HG03432 (cell line): ENCODE measurements around the gene SHLD1.
"Not testable (repeated sequence)": the region's sequence is repeated elsewhere in the genome, so short reads cannot be mapped to it uniquely, and the experiment has no call there.

ENCODE experiments used
- ATAC-seq: cut with Tn5 transposase; IDR thresholded peaks from one replicate; pipeline ENCODE4 v1.9.1; 2021; ENCODE audit warnings: mild to moderate bottlenecking, moderate library complexity; ENCODE audit not compliant: unreplicated experiment

The SHLD1 gene, protein sequence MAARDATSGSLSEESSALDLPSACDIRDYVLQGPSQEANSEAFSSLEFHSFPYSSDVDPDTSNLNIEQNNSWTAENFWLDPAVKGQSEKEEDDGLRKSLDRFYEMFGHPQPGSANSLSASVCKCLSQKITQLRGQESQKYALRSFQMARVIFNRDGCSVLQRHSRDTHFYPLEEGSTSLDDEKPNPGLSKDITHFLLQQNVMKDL

DNA sequence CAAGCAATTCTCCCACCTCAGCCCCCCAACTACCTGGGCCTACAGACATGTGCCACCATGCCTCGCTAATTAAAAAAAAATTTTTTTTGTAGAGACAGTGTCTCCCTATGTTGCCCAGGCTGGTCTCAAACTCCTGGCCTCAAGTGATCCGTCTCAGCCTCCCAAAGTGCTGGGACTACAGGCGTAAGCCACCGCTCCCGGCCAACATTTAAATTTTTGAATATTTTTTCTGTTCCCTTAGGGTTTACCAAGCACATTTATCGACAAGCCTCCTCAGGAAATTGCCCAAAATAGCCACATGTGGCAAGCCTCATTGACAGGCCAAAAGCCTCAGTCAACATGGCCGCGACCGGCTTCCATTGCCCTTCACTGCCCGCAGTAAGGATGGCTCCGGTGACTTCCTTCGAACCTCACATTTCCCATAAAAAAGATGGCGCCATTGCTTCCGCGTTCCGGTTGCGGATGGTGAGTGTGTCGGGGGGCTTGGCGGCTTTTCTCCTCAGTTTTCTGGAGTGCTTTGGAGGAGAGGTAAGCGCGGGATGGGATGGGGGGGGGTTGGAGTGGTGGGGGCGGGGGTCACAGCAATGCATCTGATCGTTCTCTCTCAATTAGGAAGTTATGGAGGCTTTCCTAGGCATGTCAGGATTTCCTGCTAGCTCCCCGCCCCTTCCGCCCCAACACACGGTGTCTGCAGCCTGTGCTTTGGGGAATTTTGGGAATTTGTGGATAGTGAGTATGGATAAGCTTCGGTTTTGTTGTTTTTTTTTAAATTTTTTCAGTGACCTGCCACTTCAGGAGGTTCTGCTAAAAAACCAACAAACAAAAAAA, at the start of gene SHLD1:
Gene SHLD1, plus strand, starts transcription at position 450 of the 828 bp plus-strand sequence. CDS start 22,465 bp downstream, outside the sequence.
- ATAC-seq: peak; percentile 91

DNA sequence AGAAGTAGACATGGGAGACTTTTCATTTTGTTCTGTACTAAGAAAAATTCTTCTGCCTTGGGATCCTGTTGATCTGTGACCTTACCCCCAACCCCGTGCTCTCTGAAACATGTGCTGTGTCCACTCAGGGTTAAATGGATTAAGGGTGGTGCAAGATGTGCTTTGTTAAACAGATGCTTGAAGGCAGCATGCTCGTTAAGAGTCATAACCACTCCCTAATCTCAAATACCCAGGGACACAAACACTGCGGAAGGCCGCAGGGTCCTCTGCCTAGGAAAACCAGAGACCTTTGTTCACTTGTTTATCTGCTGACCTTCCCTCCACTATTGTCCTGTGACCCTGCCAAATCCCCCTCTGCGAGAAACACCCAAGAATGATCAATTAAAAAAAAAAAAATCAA, 47.9 kb upstream of the SHLD1 start:
- ATAC-seq: not testable (repeated sequence)

DNA sequence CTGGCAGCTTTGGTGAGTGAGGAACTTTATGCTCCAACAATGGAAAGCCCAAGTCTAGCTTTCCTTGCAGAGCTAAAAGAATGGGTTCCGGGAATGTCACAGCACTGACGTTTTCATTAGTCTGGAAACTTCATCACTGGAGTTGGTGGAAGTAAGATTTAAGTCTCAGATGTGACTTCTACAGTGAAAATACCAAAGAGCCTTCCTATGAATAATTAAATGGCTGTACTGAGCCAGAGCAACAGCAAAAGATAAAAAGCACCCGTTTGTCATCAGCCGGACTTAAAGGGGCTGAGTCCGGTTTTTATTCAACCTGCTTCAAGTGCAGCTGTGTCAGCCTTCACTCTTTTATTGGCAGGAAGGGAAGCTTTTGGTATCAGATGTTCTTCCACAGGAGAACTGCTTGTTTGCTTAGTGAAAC, 46.5 kb upstream of the SHLD1 start:
- no peak for ATAC-seq

DNA sequence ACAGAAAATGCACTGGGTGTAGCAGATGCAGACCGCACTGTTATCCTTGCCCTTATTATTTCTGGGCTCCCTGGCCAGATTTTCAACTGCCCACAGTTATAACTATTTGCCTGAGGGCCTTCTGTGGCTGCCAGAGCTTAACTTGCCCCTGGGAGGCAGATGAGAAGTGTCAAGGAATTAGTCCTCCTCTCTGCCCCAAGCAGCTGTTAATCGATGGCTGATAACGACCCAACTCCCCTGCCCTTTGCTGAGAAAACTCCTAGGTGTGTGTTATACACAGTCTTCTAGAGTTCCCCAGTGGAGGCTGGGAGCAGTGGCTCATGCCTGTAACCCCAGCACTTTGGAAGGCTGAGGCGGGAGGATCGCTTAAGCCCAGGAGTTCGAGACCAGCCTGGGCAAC, 44.4 kb upstream of the SHLD1 start:
- ATAC-seq: no peak

DNA sequence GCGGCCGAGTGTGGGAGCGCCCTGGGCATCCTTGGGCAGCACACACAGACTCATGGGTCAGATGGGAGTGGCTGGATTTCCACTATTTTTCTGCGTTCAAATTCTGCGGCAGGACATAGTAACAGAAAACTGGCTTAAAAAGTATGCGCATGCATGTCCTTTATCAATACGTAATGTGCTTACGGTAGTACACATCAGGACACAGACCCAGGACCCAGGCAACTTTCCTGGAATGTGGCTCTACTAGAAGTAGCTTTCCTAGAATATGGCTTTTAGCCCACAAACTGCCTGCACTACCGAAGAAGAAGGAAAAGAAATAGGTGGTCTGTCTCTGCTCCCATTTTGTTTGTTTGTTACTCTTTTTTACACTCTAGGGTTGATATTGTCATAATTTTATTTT, 43.4 kb upstream of the SHLD1 start:
- ATAC-seq: no peak

DNA sequence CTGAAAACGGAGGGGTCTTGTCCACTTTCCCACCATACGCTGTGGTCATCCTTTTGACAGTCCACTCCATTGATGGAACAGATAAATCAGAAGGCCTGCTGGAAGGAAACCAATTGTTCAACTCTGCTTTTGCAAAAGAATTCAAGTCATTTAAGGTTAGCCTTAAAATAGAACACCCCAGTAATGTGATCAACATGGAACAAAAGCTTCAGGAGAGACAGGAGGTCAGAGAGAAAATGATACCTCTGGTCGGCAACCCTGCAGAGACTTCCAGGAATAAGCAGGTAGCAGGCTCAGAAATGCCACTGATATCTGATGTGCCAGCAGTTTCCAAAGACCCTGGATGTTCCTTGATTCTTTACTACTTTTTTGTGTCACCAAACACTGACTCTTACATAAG, 39.6 kb upstream of the SHLD1 start:
- ATAC-seq: no peak

DNA sequence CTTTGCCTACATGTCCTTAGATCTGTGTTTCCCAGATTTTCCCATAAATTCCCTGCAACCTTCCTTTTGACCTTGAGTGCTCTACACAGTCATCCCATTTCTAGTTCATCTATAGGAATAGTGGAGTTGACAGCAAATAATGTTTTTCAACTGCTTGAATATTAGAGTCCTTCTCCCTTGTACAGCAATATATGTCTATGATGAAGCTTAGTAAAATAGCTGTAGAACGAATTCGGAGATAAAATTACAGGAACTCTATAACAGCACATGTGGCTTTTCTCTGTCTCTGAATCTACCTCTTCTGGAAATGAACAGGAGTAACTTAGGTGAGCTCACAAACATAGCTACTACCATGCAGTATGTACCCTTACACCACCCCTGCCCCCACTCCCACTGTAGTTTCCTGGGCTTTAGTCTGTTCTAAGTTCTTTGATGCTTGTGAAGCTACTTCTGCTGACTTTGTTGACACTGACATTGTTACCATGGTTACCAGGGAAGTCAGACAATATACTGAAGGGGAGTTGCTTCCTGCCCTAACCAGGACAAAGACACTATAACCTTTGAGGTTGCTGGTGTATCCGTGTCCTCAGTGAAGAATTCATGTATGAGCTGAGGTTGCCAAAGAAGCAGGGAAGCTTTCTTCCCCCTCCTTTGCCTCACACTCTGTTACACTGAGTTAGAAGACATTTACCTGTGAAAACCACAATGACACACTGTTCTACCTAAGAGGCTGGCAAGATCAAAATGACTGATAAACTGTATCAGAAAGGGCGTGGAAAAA, 35.8 kb upstream of the SHLD1 start:
- ATAC-seq: no peak

DNA sequence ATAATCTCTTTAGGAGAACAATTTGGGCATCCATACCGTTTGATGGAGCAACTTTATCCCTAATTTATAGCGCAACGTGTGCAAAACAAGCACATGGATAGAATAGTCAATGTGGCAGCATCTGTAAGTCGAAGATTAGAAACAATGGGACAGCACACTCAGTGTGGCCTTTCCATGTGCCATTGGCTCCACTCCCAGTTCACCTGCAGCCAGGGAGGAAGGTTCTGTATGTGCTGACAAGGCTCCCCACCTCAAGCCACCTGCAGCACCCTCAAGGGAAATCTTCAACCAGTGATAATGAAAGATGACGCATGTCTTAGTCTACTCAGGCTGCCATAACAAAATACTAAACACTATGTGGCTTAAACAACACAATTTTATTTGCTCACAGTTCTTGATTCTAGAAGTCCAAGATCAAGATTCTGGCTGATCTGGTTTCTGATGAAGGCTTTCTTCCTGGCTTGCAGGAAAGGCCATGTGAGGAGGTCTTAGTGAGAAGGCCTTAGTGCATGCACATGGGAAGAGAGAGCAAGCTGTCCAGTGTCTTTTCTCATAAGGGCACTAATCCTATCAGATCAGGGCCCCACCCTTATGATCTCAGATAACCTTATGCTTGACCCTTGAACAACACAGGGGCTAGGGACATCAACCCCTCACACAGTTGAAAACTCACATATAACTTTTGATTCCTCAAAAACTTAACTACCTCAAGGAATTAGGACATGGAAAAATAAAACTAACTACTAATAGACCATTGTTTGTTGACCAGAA, 34.9 kb upstream of the SHLD1 start:
- no peak for ATAC-seq

DNA sequence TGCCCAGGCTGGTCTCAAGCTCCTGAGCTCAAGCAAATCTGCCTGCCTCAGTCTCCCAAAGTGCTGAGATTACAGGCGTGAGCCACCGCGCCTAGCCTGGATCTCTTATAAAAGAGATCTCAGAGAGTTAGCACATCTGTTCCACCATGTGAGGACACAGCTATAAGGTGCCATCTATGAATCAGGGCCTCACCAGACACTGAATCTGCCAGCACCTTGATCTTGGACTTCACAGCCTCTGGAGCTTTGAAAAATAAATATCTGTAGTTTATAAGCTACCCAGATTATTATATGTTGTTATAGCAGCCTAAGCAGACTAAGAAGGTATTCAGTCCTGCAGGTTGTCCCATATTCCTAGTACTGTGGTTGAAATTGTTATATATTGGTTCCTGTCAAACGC, 33.2 kb upstream of the SHLD1 start:
- ATAC-seq: no peak

DNA sequence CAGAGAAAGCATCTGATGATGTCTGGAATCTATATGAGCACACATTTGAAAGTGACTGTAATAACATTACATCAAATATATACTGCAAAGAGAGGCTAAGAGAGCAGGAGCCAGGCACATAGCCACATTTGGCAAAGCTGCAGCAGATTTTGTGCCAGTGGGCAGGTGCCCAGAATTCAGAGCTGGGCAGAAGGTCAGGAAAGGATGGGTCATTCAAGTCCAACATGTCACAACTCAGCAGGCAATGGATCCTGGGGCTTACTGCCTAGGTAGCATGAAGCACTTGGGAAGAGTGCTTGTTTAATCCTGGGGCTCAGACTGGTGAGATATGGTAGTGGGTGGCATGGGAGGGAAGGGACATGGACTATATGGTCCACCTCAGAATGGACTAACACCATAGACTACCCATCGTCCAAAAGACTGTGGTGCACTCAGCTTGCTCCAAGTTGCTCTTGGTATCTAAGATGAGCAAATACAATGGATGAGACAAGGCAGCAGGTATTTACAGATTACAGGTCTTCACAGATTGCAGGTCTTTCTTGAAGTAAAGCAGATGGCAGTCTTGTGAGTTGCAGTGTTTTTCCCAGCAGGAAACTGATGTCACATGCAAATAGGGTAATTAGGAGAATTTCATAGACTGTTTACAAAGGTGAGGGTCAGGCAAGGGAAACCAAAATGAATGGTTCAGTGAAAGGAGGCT, 31.2 kb upstream of the SHLD1 start:
- no peak for ATAC-seq

DNA sequence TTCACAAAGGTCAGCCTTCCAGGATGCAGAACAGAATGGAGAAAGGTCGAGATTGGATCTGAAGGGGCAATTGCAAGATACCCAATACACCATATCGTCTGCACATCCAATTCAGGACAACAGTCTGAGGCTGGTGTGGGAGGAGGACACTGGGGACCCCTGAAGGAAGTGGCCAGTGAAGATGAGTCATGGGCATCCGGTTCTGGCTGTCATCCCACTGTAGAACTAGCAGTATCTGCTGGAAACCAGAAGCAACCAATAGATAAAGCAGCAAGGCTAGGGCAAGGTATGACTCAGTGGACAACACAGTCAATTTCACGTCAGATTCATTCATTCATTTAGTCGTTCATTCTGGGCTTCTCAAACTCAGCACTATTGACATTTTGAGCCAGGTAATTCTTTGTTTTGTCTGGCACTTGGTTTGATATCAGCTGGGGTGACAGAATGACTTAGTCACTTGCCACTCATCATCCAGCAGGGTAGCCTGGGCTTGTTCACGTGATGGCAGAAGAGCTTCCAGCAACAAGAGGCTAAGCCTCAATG, 30.3 kb upstream of the SHLD1 start:
- ATAC-seq: no peak

DNA sequence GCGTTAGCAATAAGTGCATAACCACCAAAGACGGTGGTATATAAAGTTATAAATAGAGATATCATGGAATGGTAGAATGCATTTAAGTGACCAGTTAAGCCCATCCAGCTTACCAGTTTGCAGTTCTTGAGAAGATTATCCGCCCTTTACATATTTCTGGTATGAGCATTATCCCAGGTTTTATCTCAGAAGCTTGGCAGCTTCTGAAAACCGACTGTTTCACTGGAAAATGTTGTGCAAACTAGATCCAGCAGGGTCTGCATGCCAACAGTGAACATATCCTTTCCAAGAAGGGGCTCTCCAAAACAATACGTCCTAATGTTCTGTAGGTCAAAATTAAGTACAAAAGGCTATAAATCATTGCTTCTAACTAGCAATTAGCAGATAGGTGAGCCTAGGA, 29.5 kb upstream of the SHLD1 start:
- no peak for ATAC-seq

DNA sequence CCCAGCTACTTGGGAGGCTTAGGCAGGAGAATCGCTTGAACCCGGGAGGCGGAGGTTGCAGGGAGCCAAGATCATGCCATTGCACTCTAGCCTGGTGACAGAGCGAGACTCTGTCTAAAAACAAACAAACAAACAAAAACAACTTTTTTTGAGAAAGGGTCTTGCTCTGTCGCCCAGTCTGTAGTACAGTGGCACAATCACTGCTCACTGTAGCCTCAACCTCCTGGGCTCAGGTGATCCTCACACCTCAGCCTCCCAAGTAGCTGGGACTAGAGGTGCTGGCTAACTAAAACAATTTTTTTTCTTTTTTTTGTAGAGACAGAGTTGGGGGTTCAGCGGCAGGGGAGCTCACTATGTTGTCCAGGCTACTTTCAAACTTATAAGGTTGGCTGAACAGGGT, 28.8 kb upstream of the SHLD1 start:
- ATAC-seq: not testable (repeated sequence)

DNA sequence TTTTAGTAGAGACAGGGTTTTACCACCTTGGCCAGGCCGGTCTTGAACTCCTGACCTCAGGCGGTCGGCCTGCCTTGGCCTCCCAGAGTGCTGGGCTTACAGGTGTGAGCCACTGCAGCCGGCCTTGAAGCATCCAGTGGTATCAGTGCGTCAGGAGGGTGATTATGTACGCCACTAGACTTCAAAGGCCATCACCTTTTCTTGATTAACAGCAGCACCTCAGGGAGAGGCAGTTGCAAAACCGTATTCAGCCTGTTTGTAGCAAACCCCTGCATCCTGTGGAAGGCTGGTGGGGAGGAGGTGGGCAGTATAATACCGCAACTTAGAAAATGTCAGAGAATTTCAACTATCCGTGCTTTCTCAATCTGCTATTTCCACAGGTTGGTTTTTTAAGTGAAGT, 27.3 kb upstream of the SHLD1 start:
- no peak for ATAC-seq

DNA sequence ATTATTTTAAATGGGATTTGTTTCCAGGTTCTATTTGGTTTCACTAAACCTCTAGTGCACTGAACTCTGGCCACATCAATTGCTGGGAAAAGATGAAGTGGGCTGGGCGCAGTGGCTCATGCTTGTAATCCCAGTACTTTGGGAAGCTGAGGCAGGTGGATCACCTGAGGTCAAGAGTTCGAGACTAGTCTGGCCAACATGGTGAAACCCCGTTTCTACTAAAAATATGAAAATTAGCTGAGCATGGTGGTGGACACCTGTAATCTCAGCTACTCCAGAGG, 25.1 kb upstream of the SHLD1 start:
- ATAC-seq: not testable (repeated sequence)

DNA sequence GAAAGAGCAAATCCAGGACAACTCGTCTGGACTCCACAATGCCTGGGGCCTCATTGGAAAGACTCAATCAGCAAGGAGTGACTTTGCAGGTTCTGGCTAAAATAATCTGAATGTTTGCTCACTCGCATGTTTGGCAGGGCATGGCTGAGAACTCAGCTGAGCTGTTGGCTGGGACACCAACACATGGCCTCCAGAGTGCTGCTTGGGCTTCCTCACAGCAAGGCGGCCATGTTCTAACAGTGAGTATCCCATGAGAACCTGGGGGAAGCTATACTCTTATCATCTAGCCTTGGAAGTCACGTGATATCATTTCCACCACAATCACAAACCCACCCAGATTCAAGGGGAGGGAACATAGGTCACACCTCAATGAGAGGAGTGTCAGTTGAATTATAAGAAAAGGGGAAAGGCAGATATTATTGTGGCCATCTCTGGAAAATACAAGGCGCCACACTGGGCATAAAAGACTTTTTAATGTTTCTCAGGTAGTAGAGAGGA, 23.1 kb upstream of the SHLD1 start:
- ATAC-seq: no peak

DNA sequence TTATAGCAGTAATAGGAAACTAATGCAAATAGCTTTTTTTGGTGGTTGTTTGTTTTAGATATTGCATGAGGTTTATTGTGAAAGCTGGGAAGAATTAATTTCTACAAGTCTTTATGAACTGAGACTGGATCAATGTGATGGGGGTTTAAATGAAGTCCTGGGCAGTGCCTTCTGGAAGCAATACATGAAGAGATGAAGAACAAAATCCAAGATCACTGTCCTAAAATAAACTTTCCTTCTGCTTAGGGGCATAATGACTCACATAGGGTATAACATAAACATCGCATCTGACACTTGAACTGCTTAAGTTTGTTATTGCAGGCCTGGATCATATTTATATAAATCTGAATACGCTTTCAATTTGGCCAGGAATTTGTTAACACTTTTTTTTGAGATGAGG, 20.9 kb upstream of the SHLD1 start:
- no peak for ATAC-seq

DNA sequence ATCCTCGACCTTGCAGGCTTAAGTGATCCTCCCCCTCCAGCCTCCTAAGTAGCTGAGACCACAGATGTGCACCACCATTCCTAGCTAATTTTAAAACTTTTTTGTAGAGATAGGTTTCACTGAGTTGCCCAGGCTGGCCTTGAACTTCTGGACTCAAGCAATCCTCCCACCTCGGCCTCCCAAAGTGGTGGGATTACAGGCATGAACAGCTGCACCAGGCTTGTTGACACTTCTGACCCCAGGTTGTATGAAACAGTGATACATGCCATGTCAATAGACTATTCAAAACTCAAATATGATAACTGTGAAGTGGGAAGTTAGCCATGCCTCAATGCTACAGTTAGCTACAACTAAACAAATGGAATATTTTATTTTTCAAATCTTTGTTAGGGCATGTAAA, 20.1 kb upstream of the SHLD1 start:
- ATAC-seq: no peak

DNA sequence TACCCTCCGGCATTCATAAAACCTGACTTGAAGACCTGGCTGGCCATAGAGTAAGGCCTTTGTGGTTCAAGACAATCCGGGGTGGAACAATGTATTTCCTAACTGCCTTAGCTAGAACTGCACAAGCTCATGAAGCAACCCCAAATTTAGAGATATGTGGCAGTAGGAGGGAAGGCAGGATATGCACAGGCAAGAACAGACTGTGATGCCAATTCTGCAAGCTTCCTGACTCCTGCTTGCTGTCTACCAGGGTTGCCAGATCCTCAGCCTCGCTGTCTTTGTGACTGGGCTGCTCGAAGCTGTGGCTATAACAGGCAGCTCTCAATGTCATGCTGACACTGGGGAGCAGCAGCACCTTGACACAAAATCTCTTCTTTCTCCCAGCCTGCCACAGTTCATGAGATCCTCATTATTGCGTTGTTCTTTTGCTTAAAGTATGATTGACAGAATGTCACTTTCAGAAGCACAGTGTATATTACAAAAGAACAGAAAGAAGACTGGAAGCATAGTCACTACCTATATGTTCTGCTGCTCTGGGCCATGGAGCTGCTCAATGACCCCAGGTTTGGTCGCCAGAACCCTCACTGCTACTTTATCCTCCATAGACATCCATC, 18.3 kb upstream of the SHLD1 start:
- ATAC-seq: no peak

DNA sequence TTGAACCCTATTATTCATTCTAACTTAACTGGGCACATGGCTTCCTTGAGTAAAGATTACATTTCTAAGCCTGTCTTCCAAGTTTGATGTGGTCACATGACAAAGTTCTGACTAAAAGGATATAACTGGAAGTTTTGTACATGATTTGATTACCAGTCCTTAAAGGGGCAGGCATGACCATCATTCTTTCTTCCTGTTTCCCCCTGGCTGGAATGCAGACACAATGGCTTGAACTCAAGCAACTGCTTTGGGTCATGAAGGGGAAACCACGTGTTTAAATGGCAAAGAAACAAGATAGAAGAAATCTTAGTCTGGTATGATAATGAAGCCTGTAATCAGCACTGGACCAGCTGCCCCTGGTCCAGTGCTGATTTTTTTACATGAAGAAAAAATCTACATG, 15.6 kb upstream of the SHLD1 start:
- ATAC-seq: no peak
